KG1 (cell line): Measurements from ENCODE around the gene CHI3L1.

Experiments used
- DNase-seq: peaks from one replicate; lab custom pipeline; 2025; lab: John Stamatoyannopoulos, UW

Gene CHI3L1

GRCh38 chr1:203180611-203181330, 5.7 kb downstream of the CHI3L1 start:
- DNase-seq: no peak

GRCh38 chr1:203179667-203180005, 6.9 kb downstream of the CHI3L1 start:
- DNase-seq: no peak

GRCh38 chr1:203178821-203179666, 7.5 kb downstream of the CHI3L1 start:
- DNase-seq: no peak

GRCh38 chr1:203178083-203178482, 8.4 kb downstream of the CHI3L1 start:
- DNase-seq: no peak

- no peak for DNase-seq
Observed at GRCh38 chr1:203177470-203178039, 8.9 kb downstream of the CHI3L1 start.

- DNase-seq: no peak
Observed at GRCh38 chr1:203177036-203177405, 9.5 kb downstream of the CHI3L1 start.

DNA sequence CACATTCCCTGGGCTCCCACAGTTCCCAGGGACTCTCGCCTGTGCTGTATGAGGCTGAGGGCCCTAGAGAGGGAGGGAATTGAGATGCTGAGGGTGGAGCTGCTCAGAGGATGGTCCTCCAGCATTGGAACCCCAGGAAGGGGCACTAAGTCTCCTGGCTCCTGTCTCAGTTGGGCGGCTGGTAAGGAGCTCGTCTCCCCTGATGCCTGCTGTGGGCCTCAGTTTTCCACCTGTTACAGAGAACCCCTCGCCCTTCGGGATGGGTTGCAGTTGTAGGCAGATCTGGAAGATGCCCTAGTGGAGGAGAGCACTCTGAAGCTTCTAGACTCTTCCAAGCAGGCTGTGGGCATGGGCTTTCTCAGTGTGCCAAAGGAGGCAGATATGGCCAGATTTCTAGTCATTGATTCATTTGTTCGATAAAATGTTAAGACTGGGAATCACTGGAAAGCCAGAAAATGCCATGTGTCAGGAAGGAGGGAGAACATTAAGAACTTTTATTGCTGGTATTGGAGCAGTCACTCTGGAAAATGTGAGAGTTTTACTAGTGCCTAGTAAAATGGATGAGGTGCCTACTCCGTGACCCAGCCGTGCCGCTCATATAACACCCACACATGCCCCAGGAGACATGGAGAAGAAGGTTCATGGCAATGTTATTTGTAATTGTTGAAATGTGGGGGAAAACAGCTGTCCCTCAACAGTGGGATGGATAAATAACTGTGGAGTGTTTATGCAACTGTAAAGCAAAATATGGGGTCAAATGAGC, 10.1 kb downstream of the CHI3L1 start:
- no peak for DNase-seq

GRCh38 chr1:203175827-203176241, 10.7 kb downstream of the CHI3L1 start:
- DNase-seq: no peak

DNA sequence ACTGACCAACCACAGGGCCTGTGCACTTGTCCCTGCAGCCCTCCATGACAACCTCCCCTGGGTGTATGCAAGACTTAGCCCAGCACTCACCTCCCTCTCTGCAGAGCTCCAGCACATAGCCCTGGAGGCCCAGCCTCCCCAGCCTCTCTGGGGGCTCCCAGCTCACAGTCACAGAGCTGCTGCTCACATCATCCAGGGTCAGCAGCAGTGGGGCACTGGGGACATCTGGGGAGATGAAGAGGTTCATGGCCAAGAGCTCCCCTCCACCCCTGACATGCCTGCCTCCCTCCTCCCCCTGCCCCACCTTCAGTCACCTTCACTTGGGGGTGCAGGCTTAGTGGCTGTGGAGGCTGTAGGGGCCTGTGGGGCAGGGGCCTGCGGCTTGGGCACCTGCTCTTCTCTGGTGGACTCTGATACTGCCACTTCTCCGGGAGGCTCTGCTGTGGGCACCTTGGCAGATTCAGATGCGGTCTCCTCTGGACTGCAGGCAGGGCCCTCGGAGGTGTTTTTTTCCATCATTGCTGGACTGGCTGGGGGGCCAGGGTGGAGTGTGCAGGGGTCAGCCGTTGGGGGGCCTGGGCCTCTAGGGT, 11.2 kb downstream of the CHI3L1 start, which contains the start of gene MYBPH:
MYBPH (minus strand) TSS at position 590 of the 590 bp plus-strand sequence; CDS start at position 519, 71 bp downstream.
- no peak for DNase-seq

- no peak for DNase-seq
Observed at GRCh38 chr1:203174324-203174985, 12.0 kb downstream of the CHI3L1 start.

DNA sequence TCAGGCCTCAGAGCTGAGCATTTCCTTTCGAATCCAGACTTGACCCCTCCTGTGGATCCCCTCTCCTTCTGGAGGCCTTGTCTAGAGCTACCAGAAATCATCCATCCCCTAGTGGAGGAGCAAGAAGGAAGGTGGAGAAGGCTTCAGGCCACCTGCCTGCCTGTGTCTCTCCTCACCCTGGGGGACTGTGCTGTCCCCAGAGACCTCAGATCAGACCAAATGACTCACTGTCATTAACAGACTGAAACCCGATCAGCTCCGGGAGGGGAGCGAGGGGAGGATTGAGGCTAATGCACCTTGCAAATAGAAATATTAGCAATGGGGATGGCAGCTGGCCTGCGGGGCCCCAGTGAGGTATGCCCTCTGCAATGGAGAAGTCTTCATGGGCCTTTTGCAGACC, 12.9 kb downstream of the CHI3L1 start:
- DNase-seq: no peak

DNA sequence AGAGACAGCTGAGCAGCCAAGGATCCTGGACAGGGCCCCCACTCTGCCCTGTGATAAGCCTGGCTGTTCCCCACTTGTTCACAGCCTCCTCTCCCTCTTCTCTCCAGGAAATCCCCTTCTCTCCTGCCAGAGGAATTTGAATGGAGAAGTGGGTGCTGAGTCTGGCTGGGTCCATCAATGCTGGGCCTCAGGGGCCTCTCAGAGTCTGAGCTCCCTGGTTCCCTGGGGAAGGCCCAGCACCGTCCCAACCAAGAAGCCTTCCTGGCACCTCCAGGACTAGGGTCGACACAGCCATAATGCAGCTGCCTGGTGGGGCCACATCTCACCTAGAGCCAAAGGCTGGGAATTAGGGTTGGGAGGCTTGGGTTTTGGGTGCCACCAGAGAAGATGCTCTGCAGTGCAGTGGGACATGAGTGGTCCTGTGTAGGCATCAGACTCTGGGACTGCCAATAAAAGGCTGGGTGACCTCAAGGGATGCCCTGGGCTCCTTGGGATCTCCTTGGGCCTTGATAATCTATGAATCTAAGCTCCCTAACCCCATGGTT, 13.4 kb downstream of the CHI3L1 start:
- no peak for DNase-seq

- DNase-seq: no peak
Observed at GRCh38 chr1:203172184-203173010, 14.1 kb downstream of the CHI3L1 start.

DNA sequence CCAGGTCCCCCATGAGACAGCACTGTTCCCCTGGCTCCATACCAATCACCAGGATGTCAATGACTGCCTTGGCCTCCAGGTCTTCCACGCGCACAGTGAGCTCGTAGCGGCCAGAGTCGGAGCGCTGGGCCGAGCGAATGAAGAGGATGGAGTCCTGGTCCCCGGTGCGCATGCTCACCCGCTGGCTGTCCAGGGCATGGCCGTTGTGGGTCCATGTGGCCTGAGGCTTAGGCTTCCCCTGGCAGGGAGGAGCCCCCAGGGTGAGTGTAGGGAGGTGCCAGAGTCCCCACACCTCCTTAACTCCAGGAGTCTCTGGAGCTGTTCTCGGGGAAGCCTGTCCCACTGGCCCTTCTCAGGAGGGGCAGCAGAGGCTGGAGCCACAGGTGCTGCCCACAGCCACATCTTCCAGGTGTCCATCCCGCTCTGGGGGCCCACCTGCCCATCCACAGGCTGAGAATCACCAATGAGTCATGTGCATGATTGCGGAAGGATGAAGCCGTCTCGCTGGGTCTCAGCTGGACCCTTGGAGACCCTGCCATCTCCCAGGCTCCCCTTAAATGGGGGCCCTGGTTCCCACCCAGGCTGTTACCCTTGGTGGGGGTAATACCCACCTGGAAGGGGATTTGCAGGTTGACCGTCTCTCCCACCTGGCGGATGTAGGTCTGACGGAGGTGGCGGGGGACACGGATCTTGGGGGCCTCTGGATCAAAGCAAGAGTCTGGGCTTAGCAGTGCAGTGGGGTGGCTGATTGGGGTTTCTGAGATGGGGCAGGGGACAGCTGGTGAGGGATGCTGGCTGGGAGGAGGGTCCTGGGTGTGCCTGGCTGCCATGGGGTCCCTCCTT, 14.9 kb downstream of the CHI3L1 start:
- DNase-seq: no peak

- no peak for DNase-seq
Observed at GRCh38 chr1:203170625-203171330, 15.7 kb downstream of the CHI3L1 start.

DNA sequence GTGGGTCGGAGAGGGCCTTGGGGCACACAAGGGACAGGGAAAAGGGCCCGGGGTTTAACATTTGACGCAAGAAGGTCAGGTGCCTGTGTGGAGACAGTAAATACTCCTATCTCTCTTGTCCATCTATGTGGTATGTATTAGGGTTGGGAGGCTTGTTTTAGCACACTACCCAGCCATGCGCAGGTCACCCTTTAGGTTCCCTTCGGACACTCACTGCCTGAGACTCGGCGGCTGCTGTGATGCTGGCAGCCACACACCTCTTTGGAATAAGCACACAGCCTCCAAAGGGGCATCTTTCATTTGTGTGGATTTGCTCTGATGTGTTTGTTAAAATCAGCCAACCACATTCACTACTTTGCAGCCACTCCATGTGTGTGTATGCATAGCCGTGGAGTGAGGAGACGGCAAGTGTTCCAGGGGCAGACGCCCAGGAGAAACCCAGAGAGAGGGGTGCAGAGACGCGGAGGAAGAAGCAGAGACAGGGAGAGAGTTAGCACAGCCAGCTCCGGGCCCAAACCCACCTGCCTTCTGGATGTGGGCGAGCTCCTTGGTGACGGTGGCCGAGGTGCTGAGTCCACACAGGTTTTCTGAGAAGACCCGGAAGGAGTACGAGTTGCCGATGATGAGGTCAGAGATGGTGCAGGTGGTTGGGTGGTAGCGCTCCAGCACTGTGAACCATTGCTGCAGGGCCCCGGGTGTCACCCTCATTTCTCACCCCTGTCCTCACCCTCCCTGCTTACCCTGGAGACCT, 16.6 kb downstream of the CHI3L1 start:
- no peak for DNase-seq

GRCh38 chr1:203168991-203169390, 17.5 kb downstream of the CHI3L1 start:
- no peak for DNase-seq

DNA sequence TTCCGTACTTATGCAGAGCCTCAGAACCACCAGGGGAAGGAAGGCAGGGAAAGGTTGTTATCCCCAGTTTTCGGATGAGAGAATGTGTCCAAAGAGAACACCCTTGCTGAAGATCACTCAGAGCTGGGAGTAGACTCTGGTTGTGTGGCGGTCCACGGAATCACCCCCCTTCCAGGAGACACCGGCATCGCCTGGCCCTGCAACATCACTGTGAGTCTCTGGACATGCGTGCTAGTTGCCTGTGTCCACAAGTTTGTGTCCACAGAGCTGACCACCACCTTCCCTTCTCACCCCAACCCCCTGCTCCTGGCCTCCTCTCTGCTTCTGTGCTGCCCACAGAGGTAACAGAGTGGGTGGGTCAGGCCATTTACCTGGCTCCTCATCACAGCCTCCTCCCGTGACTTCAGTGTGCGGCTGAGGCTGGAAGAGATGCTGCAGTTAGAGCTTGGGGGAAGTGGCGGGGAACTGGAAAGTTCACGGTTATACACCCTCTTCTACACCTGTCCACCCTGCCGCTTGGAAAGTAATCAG, 18.2 kb downstream of the CHI3L1 start:
- DNase-seq: no peak
